ENCODE results near the gene P2RX7. TPM values are rescaled to one million over a fixed set of nuclear protein-coding genes. Genes with fewer than 3 reads are reported as not detected.
A peak's percentile ranks its signal among the peaks of the same experiment; 100 is the strongest.

The P2RX7 gene
- total RNA-seq, 1 experiment from 2014 or later = not detected

DNA sequence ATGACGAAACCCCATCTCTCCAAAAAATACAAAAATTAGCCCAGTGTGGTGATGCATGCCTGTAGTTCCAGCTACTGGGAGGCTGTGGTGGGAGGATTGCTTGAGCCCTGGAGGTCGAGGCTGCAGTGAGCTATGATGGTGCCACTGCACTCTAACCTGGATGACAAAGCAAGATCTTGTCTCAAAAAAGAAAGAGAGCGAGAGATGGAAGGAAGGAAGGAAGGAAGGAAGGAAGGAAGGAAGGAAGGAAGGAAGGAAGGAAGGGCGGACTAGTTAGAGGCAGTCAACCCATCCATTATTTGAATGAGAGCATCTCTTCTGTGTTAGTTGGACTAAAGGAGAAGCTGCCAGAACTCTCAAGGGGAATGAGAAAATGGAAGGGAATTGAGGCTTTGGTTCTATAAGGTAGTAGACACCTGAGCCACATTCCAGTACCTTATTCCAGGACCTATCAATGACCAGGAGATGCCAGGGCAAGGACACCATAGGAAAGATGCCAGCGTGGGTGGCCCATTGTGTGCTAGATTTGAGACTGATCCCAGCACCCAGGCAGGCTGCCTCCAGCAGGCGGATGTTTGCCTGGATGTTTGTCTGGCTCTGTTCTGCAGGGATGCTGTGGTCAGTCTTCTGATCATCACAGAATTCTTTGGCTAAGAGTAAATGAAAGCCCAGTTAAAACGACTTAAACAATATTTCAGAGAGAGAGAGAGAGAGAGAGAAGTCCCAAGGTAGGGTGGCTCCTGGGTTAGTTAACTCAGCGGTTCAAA, 11.5 kb upstream of the P2RX7 start:
- H3K27me3 Mint-ChIP-seq (ENCODE audit: unreplicated experiment) = no peaks in the 10 kb centered on the region
- no peak overlapping the region for H3K27ac Mint-ChIP-seq (ENCODE audit: unreplicated experiment)
- CTCF ChIA-PET = interaction anchor here (0.6 kb wide), 1 partner anchor 141 kb away, joined by 4 read pairs; no protein-coding TSS in a partner anchor
- no TSS peak for BruUV-seq (replicated peaks)
- no peak overlapping the region for H3K4me3 Mint-ChIP-seq (ENCODE audit: low read depth, unreplicated experiment)
- intact Hi-C loops (cut with micrococcal nuclease; ENCODE audit: unreplicated experiment) = loop anchor here (5.0 kb wide), 1 partner anchor 96 kb away; no protein-coding TSS in a partner anchor
- TF ChIP-seq, protein P1, sequence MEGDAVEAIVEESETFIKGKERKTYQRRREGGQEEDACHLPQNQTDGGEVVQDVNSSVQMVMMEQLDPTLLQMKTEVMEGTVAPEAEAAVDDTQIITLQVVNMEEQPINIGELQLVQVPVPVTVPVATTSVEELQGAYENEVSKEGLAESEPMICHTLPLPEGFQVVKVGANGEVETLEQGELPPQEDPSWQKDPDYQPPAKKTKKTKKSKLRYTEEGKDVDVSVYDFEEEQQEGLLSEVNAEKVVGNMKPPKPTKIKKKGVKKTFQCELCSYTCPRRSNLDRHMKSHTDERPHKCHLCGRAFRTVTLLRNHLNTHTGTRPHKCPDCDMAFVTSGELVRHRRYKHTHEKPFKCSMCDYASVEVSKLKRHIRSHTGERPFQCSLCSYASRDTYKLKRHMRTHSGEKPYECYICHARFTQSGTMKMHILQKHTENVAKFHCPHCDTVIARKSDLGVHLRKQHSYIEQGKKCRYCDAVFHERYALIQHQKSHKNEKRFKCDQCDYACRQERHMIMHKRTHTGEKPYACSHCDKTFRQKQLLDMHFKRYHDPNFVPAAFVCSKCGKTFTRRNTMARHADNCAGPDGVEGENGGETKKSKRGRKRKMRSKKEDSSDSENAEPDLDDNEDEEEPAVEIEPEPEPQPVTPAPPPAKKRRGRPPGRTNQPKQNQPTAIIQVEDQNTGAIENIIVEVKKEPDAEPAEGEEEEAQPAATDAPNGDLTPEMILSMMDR (IDR thresholded peaks at IDR 0.05; ENCODE audit: unreplicated experiment) = no peak
- H3K4me1 Mint-ChIP-seq (ENCODE audit: low read depth, unreplicated experiment) = peaks cover 40% of the 10 kb centered on the region
- DNase-seq = no peak
- H3K9me3 Mint-ChIP-seq (ENCODE audit: low read depth, unreplicated experiment) = peaks cover 6% of the 10 kb centered on the region
- H3K36me3 Mint-ChIP-seq (ENCODE audit: insufficient read depth, unreplicated experiment) = peaks cover 4% of the 10 kb centered on the region

DNA sequence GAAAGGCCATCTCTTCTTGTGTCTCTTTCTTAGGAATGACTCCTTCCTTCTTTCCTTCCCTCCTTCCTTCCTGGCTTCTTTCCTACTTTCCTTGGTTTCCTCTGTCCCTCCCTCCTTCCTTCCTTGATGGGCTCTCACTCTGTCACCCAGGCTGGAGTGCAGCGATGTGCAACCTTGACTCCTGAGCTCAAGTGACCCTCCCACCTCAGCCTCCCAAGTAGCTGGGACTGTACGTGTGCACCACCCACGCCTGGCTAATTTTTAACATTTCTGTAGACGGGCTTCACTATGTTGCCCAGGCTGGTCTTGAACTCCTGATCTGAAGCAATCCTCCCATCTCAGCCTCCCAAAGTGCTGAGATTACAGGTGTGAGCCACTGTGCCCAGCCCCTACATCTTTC, 10.9 kb upstream of the P2RX7 start:
- peaks cover 36% of the 10 kb centered on the region for H3K4me1 Mint-ChIP-seq (ENCODE audit: low read depth, unreplicated experiment)
- no peak overlapping the region for H3K4me3 Mint-ChIP-seq (ENCODE audit: low read depth, unreplicated experiment)
- no TSS peak for BruUV-seq (replicated peaks)
- CTCF ChIA-PET = no interaction called here
- TF ChIP-seq, protein P1 (IDR thresholded peaks at IDR 0.05; ENCODE audit: unreplicated experiment) = no peak
- peaks cover 4% of the 10 kb centered on the region for H3K36me3 Mint-ChIP-seq (ENCODE audit: insufficient read depth, unreplicated experiment)
- intact Hi-C loops (cut with micrococcal nuclease; ENCODE audit: unreplicated experiment) = loop anchor here (5.0 kb wide), 1 partner anchor 95 kb away; no protein-coding TSS in a partner anchor
- no peak overlapping the region for H3K27ac Mint-ChIP-seq (ENCODE audit: unreplicated experiment)
- H3K27me3 Mint-ChIP-seq (ENCODE audit: unreplicated experiment) = no peaks in the 10 kb centered on the region
- no peak for DNase-seq
- peaks cover 6% of the 10 kb centered on the region for H3K9me3 Mint-ChIP-seq (ENCODE audit: low read depth, unreplicated experiment)

DNA sequence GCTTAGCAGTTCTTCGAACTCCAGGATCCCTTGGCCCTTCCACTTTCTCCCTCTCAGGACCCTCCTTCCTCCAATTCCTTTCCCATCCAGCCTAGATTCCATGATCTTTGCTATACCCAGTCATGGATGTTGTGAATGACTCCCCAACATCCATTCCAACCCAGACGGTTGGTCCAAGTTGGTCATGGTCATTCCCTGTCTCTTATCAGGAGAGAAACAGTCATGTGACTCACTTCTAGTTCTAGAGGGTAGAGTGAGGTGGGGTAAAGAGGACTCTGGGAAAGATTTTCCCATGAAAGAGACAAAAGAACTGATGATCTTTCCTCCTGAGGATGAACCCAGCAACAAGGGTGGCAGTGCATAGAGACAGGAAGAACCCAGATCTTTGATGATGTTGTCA, 9.2 kb upstream of the P2RX7 start:
- CTCF ChIA-PET = interaction anchor here (0.6 kb wide), 1 partner anchor 144 kb away, joined by 3 read pairs; no protein-coding TSS in a partner anchor
- TF ChIP-seq, protein P1 (IDR thresholded peaks at IDR 0.05; ENCODE audit: unreplicated experiment) = no peak

DNA sequence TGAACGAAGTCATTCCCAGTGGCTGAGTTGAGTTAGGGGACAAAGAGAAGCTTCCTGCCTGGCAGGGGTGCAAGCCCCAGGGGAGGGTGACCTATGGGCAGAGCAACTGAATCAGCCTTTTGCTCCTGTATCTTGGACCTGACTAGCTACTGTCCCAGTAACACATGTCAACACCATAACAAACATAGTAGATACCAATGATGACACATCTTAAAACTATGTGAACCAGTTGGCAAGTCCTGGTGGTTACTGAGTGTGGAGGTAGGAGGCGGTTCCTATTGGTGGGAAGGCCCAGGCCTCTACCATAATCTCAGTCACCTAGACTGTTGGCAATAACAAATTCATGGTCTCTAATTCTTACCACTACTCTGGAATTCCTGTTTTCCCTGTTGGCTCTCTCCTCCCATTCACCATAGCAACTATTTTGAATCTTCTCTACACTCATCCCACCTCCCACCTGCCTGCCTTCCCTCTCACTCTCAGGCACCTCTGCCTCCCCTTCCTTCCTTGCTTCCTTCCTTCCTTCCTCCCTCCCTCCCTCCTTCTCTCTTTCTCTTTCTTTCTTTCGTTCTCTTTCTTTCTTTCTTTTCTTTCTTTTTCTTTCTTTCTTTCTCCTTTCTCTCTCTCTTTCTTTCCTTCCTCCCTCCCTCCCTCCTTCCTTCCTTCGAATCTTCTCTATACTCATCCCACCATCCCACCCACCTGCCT, 8.1 kb upstream of the P2RX7 start:
- Mint-ChIP-seq H3K4me1 (ENCODE audit: low read depth, unreplicated experiment) (peaks cover 33% of the 10 kb centered on the region), H3K27ac (ENCODE audit: unreplicated experiment) (peak overlapping the region; percentile 86), H3K36me3 (ENCODE audit: insufficient read depth, unreplicated experiment) (peaks cover 4% of the 10 kb centered on the region), H3K4me3 (ENCODE audit: low read depth, unreplicated experiment) (no peak overlapping the region), H3K27me3 (ENCODE audit: unreplicated experiment) (peaks cover 3% of the 10 kb centered on the region), H3K9me3 (ENCODE audit: low read depth, unreplicated experiment) (peaks cover 7% of the 10 kb centered on the region)
- no TSS peak for BruUV-seq (replicated peaks)
- DNase-seq = peak; percentile 80
- intact Hi-C loops (cut with micrococcal nuclease; ENCODE audit: unreplicated experiment) = loop anchor here (5.0 kb wide), 1 partner anchor 93 kb away; no protein-coding TSS in a partner anchor
- TF ChIP-seq, protein P1 (IDR thresholded peaks at IDR 0.05; ENCODE audit: unreplicated experiment) = no peak
- CTCF ChIA-PET = interaction anchor here (0.6 kb wide), 1 partner anchor 1526 kb away, joined by 4 read pairs; no protein-coding TSS in a partner anchor

More for the DNA sequence above, 9.2 kb upstream of the P2RX7 start:
- intact Hi-C loops (cut with micrococcal nuclease; ENCODE audit: unreplicated experiment) = loop anchor here (5.0 kb wide), 1 partner anchor 94 kb away; no protein-coding TSS in a partner anchor
- BruUV-seq (replicated peaks) = no TSS peak
- DNase-seq = no peak
- Mint-ChIP-seq H3K27me3 (ENCODE audit: unreplicated experiment) (no peaks in the 10 kb centered on the region), H3K27ac (ENCODE audit: unreplicated experiment) (peak overlapping the region; percentile 86), H3K36me3 (ENCODE audit: insufficient read depth, unreplicated experiment) (peaks cover 4% of the 10 kb centered on the region), H3K4me1 (ENCODE audit: low read depth, unreplicated experiment) (peaks cover 25% of the 10 kb centered on the region), H3K9me3 (ENCODE audit: low read depth, unreplicated experiment) (peaks cover 6% of the 10 kb centered on the region), H3K4me3 (ENCODE audit: low read depth, unreplicated experiment) (no peak overlapping the region)

Data from Calu3 (cell line).